IMR-90 (cell line): Measurements from ENCODE around the gene COL4A2. TPM values are rescaled to one million over a fixed set of nuclear protein-coding genes. Genes with fewer than 3 reads are reported as not detected.
A peak's percentile ranks its signal among the peaks of the same experiment; 100 is the strongest.

ENCODE experiments used
- ATAC-seq: fragments of 200-7000 bp; cut with Tn5 transposase; 2 replicates; pipeline ENCODE4 v1.9.1; 2020; ENCODE audit warnings: low read depth, mild to moderate bottlenecking, moderate library complexity
- BruUV-seq: library from RNA; stranded (reverse); fragments of 400-500 nt; replicated peaks from 2 replicates; lab custom pipeline; 2021; lab: Mats Ljungman, UMichigan
- CTCF ChIA-PET: fragments of 300-600 bp; formaldehyde crosslinking; extraction: SDS; loops from one replicate; lab custom pipeline; 2021; ENCODE audit warnings: antibody characterized with exemption; lab: Yijun Ruan, JAX
- POLR2A ChIA-PET: fragments of 300-600 bp; sonication (Branson Sonifier 250); formaldehyde crosslinking; loops from one replicate; lab custom pipeline; 2022; ENCODE audit warnings: antibody characterized with exemption; ENCODE audit not compliant: unreplicated experiment; lab: Charles Lee
- DNase-seq: peaks from one replicate; pipeline ENCODE4 v3.0.0; 2013
- H2AFZ ChIP-seq: replicated peaks from 2 replicates; pipeline ENCODE3; 2013; ENCODE audit warnings: low read length, mild to moderate bottlenecking; ENCODE audit not compliant: poor library complexity
- H2AK5ac ChIP-seq: 2 replicates; pipeline ENCODE4 v1.6.1; 2013; ENCODE audit warnings: low read depth, low read length, inconsistent platforms
- H2AK9ac ChIP-seq: replicated peaks from 2 replicates; pipeline ENCODE3; 2013; ENCODE audit warnings: mild to moderate bottlenecking, low read depth, low read length, moderate library complexity; ENCODE audit not compliant: poor library complexity
- H2BK120ac ChIP-seq: 2 replicates; pipeline ENCODE4 v1.6.1; 2013; ENCODE audit warnings: low read depth, low read length, inconsistent platforms
- H2BK15ac ChIP-seq: 3 replicates; pipeline ENCODE4 v1.6.1; 2013; ENCODE audit warnings: low read depth, low read length, inconsistent platforms
- H2BK20ac ChIP-seq: 2 replicates; pipeline ENCODE4 v1.6.1; 2013; ENCODE audit warnings: low read depth, mild to moderate bottlenecking, inconsistent platforms, low read length, moderate library complexity
- H2BK5ac ChIP-seq: 2 replicates; pipeline ENCODE4 v1.6.1; 2013; ENCODE audit warnings: mild to moderate bottlenecking, low read depth, low read length, inconsistent platforms; ENCODE audit not compliant: poor library complexity, severe bottlenecking
- H3K14ac ChIP-seq: replicated peaks from 2 replicates; pipeline ENCODE4 v1.6.1; 2013; ENCODE audit warnings: low read depth, low read length, inconsistent platforms
- H3K18ac ChIP-seq: 2 replicates; pipeline ENCODE4 v1.6.1; 2013; ENCODE audit warnings: low read depth, low read length, control low read depth
- H3K23ac ChIP-seq: 2 replicates; pipeline ENCODE4 v1.6.1; 2013; ENCODE audit warnings: low read depth, low read length, inconsistent platforms
- H3K27ac ChIP-seq: 2 replicates; pipeline ENCODE4 v1.5.1; 2013; ENCODE audit warnings: mild to moderate bottlenecking, control low read depth, low read length; ENCODE audit not compliant: insufficient read depth
- H3K27me3 ChIP-seq: 2 replicates; pipeline ENCODE4 v1.6.1; 2013; ENCODE audit warnings: low read length; ENCODE audit not compliant: control insufficient read depth, insufficient read depth
- H3K36me3 ChIP-seq: 2 replicates; pipeline ENCODE4 v1.6.1; 2013; ENCODE audit warnings: low read length, mixed read lengths; ENCODE audit not compliant: control insufficient read depth, insufficient read depth
- H3K4ac ChIP-seq: 2 replicates; pipeline ENCODE4 v1.6.1; 2013; ENCODE audit warnings: low read depth, low read length, inconsistent platforms
- H3K4me1 ChIP-seq: 2 replicates; pipeline ENCODE4 v1.6.1; 2013; ENCODE audit warnings: low read length, mixed read lengths; ENCODE audit not compliant: control insufficient read depth, insufficient read depth
- H3K4me2 ChIP-seq: 2 replicates; pipeline ENCODE4 v1.6.1; 2013; ENCODE audit warnings: low read depth, mild to moderate bottlenecking, control low read depth, low read length, moderate library complexity
- H3K4me3 ChIP-seq: 2 replicates; pipeline ENCODE4 v1.5.1; 2013; ENCODE audit warnings: low read depth, mild to moderate bottlenecking, control low read depth, low read length, moderate library complexity; ENCODE audit not compliant: insufficient read depth
- H3K56ac ChIP-seq: 2 replicates; pipeline ENCODE4 v1.6.1; 2013; ENCODE audit warnings: low read length, inconsistent platforms; ENCODE audit not compliant: insufficient read depth; ENCODE audit errors: extremely low read depth
- H3K79me1 ChIP-seq, 2 experiments: 2 replicates each; pipeline ENCODE4 v1.6.1; 2013; ENCODE audit warnings: low read length in 2 of 2, inconsistent platforms in 1 of 2, low read depth in 1 of 2
- H3K9ac ChIP-seq: 2 replicates; pipeline ENCODE4 v1.6.1; 2013; ENCODE audit warnings: low read depth, low read length, control low read depth
- H3K9me1 ChIP-seq: 2 replicates; pipeline ENCODE4 v1.6.1; 2013; ENCODE audit warnings: low read length, inconsistent platforms; ENCODE audit not compliant: insufficient read depth
- H3K9me3 ChIP-seq: 2 replicates; pipeline ENCODE4 v1.6.1; 2013; ENCODE audit warnings: low read length; ENCODE audit not compliant: control insufficient read depth, insufficient read depth
- H4K20me1 ChIP-seq: 2 replicates; pipeline ENCODE4 v1.6.1; 2013; ENCODE audit warnings: low read length, inconsistent platforms; ENCODE audit not compliant: insufficient read depth
- H4K5ac ChIP-seq: 2 replicates; pipeline ENCODE4 v1.6.1; 2013; ENCODE audit warnings: mild to moderate bottlenecking, low read depth, low read length, control low read depth
- H4K8ac ChIP-seq, 2 experiments: 2 replicates each; pipeline ENCODE4 v1.6.1; 2013; ENCODE audit warnings: low read depth in 2 of 2, low read length in 2 of 2, control low read depth in 1 of 2, inconsistent platforms in 1 of 2
- H4K91ac ChIP-seq: 2 replicates; pipeline ENCODE4 v1.6.1; 2013; ENCODE audit warnings: low read depth, low read length, inconsistent platforms; ENCODE audit not compliant: insufficient read depth
- CEBPB ChIP-seq: IDR thresholded peaks from 2 replicates; pipeline ENCODE4 v1.6.1; 2012; ENCODE audit warnings: low read depth, low read length, improper control_type of control experiment
- CTCF ChIP-seq: conservative IDR thresholded peaks from 2 replicates; pipeline ENCODE4 v1.5.1; 2012; ENCODE audit warnings: mild to moderate bottlenecking, low read depth, low read length, improper control_type of control experiment
- MAFK ChIP-seq: IDR thresholded peaks from 2 replicates; pipeline ENCODE4 v1.6.1; 2012; ENCODE audit warnings: low read depth, low read length, improper control_type of control experiment
- MAZ ChIP-seq: IDR thresholded peaks from 2 replicates; pipeline ENCODE4 v1.6.1; 2012; ENCODE audit warnings: low read depth, mild to moderate bottlenecking, low read length, improper control_type of control experiment, moderate library complexity, borderline replicate concordance
- MXI1 ChIP-seq: IDR thresholded peaks from 2 replicates; pipeline ENCODE4 v1.6.1; 2012; ENCODE audit warnings: low read depth, mild to moderate bottlenecking, low read length, moderate library complexity, borderline replicate concordance
- NFE2L2 ChIP-seq: fragments of 150-350 bp; IDR thresholded peaks from 2 replicates; pipeline ENCODE4 v1.6.1; 2016; ENCODE audit warnings: low read depth, mild to moderate bottlenecking, low read length
- POLR2A ChIP-seq: IDR thresholded peaks from 2 replicates; pipeline ENCODE4 v1.6.1; 2012; ENCODE audit warnings: mild to moderate bottlenecking, low read depth, low read length
- RAD21 ChIP-seq: IDR thresholded peaks from 2 replicates; pipeline ENCODE4 v1.6.1; 2012; ENCODE audit warnings: low read length, improper control_type of control experiment
- RCOR1 ChIP-seq: IDR thresholded peaks from 2 replicates; pipeline ENCODE4 v1.6.1; 2012; ENCODE audit warnings: mild to moderate bottlenecking, low read length, improper control_type of control experiment; ENCODE audit not compliant: insufficient replicate concordance
- RFX5 ChIP-seq: IDR thresholded peaks from 2 replicates; pipeline ENCODE4 v1.8.0; 2012; ENCODE audit warnings: low read depth, mild to moderate bottlenecking, low read length, moderate library complexity
- SMC3 ChIP-seq: fragments of 150-350 bp; IDR thresholded peaks from 2 replicates; pipeline ENCODE4 v1.6.1; 2016; ENCODE audit warnings: low read depth, mild to moderate bottlenecking, antibody characterized with exemption, low read length, moderate library complexity
- USF2 ChIP-seq: fragments of 150-350 bp; IDR thresholded peaks from 2 replicates; pipeline ENCODE4 v1.6.1; 2017; ENCODE audit warnings: mild to moderate bottlenecking, antibody characterized with exemption, low read length, low read depth
- whole genome bisulfite sequencing, 2 experiments: methylation state at CpG; one replicate each; pipeline versions ENCODE4 v1.1.5 to v1.1.7; 2013; ENCODE audit warnings: missing lambda C conversion rate in 2 of 2; ENCODE audit not compliant: insufficient read length in 1 of 2; ENCODE audit errors: extremely low coverage in 2 of 2; 5-methylcytosine and 5-hydroxymethylcytosine counted together
- dilution Hi-C: fragments of 300-500 bp; cut with HindIII; formaldehyde crosslinking; loops from one replicate; pipeline ENCODE4 v1.14.3; 2018; ENCODE audit warnings: low sequenced_read_pairs; ENCODE audit not compliant: unreplicated experiment
- in situ Hi-C: fragments of 300-500 bp; cut with MboI; formaldehyde crosslinking; loops from 3 replicates; pipeline ENCODE4 v1.14.3; 2019; ENCODE audit warnings: low sequenced_read_pairs, inconsistent platforms, mixed read lengths
- intact Hi-C: fragments of 100-400 bp; cut with micrococcal nuclease; formaldehyde crosslinking; loops from 2 replicates; pipeline ENCODE4 v1.10.0; 2022
- polyA plus RNA-seq, 3 experiments: library from polyadenylated mRNA; depleted of rRNA; stranded (reverse); fragments of >200 nt; gene quantifications; 2 replicates each; pipeline ENCODE4 v1.2.3, GENCODE V29; 2012; ENCODE audit warnings: low replicate concordance in 1 of 3
- total RNA-seq: library from RNA; depleted of rRNA; stranded (reverse); fragments of >200 nt; gene quantifications from 2 replicates; pipeline ENCODE4 v1.2.3, GENCODE V29; 2012
- TF ChIP-seq, protein P1 (sequence below): fragments of 150-350 bp; IDR thresholded peaks from 2 replicates; pipeline ENCODE4 v1.6.1; 2016; ENCODE audit warnings: low read depth, mild to moderate bottlenecking, low read length, moderate library complexity, borderline replicate concordance

The COL4A2 gene
- total and polyA plus RNA-seq, 2 of the 4 experiments (the other 2 are of a cell fraction) = 90.7 to 457 TPM

DNA sequence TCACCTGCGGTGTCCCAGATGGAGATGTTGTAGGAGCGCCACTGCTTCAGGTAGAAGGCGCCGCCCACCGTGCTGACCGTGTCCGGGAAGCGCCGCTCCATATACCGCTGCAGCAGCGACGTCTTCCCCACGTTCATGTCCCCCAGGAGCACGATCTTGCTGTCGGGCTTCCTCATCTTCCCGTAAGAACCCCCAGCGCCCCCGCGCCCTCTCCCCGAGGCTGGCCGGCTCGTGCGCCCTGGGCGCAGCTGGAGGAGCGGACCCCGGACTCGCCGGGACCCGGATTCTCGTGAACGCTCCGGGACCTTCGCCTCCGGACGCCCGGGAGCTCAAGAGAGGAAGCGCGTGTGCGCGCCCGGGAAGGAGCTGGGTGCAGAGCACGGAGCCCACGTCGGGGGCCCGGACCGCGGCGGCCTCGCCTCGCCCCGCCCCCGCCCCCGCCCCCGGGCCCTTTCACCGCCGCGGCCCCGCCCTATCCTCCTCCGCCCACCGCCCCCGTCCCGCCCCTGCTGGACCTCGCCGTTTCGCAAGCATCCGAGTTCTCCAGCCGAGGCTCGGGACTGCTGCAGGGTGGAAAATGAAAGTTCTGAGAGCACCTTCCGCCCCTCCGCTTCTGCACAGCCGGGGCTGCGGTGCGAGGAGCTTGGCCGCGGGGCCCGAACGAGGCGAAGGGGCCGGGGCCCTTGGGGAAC, 254.4 kb downstream of the COL4A2 start, which contains the start of gene RAB20:
Gene RAB20 (minus strand): TSS at position 379 of the 692 bp plus-strand sequence. CDS start 203 bp downstream, at position 176.
- in situ Hi-C loops (no loop called here), dilution Hi-C loops (no loop called here), intact Hi-C loops (loop anchor here (5.0 kb wide), 1 partner anchor 49 kb away; no protein-coding TSS in a partner anchor)
- Histone ChIP-seq H3K23ac (peak within 1 kb of the TSS; percentile 86), H3K79me1 (peaks cover 0 to 3% of the 10 kb centered on the region in 2 experiments; a peak in 1 of 4 replicates), H3K4me1 (peaks cover 8% of the 10 kb centered on the region), H3K4ac (peak within 1 kb of the TSS; percentile 81), H3K4me2 (peak within 1 kb of the TSS; percentile 83), H4K5ac (peak within 1 kb of the TSS; percentile 69), H2BK120ac (peak within 1 kb of the TSS; percentile 76), H4K8ac (peak within 1 kb of the TSS; percentile 37 to 77; a peak in 1 of 4 replicates), H2BK20ac (peak within 1 kb of the TSS; percentile 42; the same call in 1 of the 2 replicates), H3K18ac (peak within 1 kb of the TSS; percentile 92), H3K36me3 (0 out of 2 replicates have a peak, but pooled peaks cover 2% of the 10 kb centered on the region), H3K27ac (peak within 1 kb of the TSS; percentile 99), H4K91ac (peak within 1 kb of the TSS; percentile 21; the same call in 1 of the 2 replicates), H3K9ac (peak within 1 kb of the TSS; percentile 100), H3K4me3 (peak within 1 kb of the TSS; percentile 100), H2AFZ (peak within 1 kb of the TSS; percentile 96), H4K20me1 (no peaks in the 10 kb centered on the region), H2BK15ac (no peak within 1 kb of the TSS; the same call in 2 of the 3 replicates), H2AK5ac (no peak within 1 kb of the TSS), H3K56ac (peak within 1 kb of the TSS; percentile 71), H2AK9ac (peak within 1 kb of the TSS; percentile 94), H3K14ac (peak within 1 kb of the TSS; percentile 81), H3K9me1 (peaks cover 3% of the 10 kb centered on the region; the same call in 1 of the 2 replicates), H3K27me3 (no peaks in the 10 kb centered on the region), H3K9me3 (peaks cover 2% of the 10 kb centered on the region; the same call in 1 of the 2 replicates), H2BK5ac (peak within 1 kb of the TSS; percentile 52)
- BruUV-seq = no TSS peak
- peak; percentile 88 for ATAC-seq
- ChIA-PET POLR2A (no interaction called here), CTCF (interaction anchor here (0.6 kb wide), 3 partner anchors 274 to 1163 kb away, joined by 3 to 4 read pairs (median 4); no protein-coding TSS in a partner anchor)
- WGBS, 2 experiments = 2% methylated on average over 27 of the region's 79 CpGs; no CpG with 5 or more reads in 1 of the 2 experiments
- DNase-seq = peak; percentile 76
- TF ChIP-seq USF2 (no peak), CEBPB (peak; percentile 79), MAZ (peak; percentile 29; the same call in 1 of the 2 replicates), RAD21 (no peak), MXI1 (peak; percentile 36; the same call in 1 of the 2 replicates), RCOR1 (no peak), MAFK (no peak), RFX5 (no peak), NFE2L2 (no peak), SMC3 (no peak), POLR2A (no peak), CTCF (no peak)
- TF ChIP-seq, protein P1, sequence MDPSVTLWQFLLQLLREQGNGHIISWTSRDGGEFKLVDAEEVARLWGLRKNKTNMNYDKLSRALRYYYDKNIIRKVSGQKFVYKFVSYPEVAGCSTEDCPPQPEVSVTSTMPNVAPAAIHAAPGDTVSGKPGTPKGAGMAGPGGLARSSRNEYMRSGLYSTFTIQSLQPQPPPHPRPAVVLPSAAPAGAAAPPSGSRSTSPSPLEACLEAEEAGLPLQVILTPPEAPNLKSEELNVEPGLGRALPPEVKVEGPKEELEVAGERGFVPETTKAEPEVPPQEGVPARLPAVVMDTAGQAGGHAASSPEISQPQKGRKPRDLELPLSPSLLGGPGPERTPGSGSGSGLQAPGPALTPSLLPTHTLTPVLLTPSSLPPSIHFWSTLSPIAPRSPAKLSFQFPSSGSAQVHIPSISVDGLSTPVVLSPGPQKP = no peak
